GM23338 (cell line): ENCODE results near the gene CACHD1.

Experiments used
- CTCF ChIP-seq, 2 experiments: fragments of 200-600 bp in 1 of 2; sonication (generic) in 1 of 2; conservative IDR thresholded peaks; 2 replicates each; pipeline versions ENCODE4 v1.5.1 to v1.6.1; 2016 to 2017; ENCODE audit warnings: antibody characterized with exemption in 2 of 2, low read depth in 2 of 2, mild to moderate bottlenecking in 2 of 2, moderate library complexity in 1 of 2
- EZH2 ChIP-seq: fragments of 200-600 bp; sonication (generic); IDR thresholded peaks from one replicate; pipeline ENCODE4 v1.8.0; 2017; ENCODE audit warnings: antibody characterized with exemption, mild to moderate bottlenecking, low read depth; ENCODE audit not compliant: unreplicated experiment
- EZH2phosphoT487 ChIP-seq: fragments of 200-600 bp; sonication (generic); IDR thresholded peaks from one replicate; pipeline ENCODE4 v1.8.1; 2018; ENCODE audit warnings: antibody characterized with exemption; ENCODE audit not compliant: unreplicated experiment
- JUNB ChIP-seq: IDR thresholded peaks from one replicate; pipeline ENCODE4 v1.6.1; 2016; ENCODE audit warnings: antibody characterized with exemption; ENCODE audit not compliant: unreplicated experiment
- POLR2AphosphoS5 ChIP-seq: IDR thresholded peaks from 2 replicates; pipeline ENCODE4 v1.6.1; 2016; ENCODE audit warnings: antibody characterized with exemption, low read depth
- REST ChIP-seq: IDR thresholded peaks from one replicate; pipeline ENCODE4 v1.6.1; 2018; ENCODE audit warnings: antibody characterized with exemption; ENCODE audit not compliant: unreplicated experiment

- TF ChIP-seq CTCF (conservative IDR thresholded peaks at IDR 0.05; ENCODE audit: low read depth in 2 of 2) (no peak), REST (no peak), JUNB (no peak), EZH2 (no peak), EZH2phosphoT487 (no peak), POLR2AphosphoS5 (no peak)
Measured at GRCh38 chr1:64480999-64481772, 11.3 kb downstream of the CACHD1 start.
